GM19455 (cell line): ENCODE measurements around the gene MAP1LC3A.

ENCODE experiments used
- ATAC-seq: cut with Tn5 transposase; IDR thresholded peaks from one replicate; pipeline ENCODE4 v1.9.1; 2021; ENCODE audit not compliant: unreplicated experiment

The MAP1LC3A gene

DNA sequence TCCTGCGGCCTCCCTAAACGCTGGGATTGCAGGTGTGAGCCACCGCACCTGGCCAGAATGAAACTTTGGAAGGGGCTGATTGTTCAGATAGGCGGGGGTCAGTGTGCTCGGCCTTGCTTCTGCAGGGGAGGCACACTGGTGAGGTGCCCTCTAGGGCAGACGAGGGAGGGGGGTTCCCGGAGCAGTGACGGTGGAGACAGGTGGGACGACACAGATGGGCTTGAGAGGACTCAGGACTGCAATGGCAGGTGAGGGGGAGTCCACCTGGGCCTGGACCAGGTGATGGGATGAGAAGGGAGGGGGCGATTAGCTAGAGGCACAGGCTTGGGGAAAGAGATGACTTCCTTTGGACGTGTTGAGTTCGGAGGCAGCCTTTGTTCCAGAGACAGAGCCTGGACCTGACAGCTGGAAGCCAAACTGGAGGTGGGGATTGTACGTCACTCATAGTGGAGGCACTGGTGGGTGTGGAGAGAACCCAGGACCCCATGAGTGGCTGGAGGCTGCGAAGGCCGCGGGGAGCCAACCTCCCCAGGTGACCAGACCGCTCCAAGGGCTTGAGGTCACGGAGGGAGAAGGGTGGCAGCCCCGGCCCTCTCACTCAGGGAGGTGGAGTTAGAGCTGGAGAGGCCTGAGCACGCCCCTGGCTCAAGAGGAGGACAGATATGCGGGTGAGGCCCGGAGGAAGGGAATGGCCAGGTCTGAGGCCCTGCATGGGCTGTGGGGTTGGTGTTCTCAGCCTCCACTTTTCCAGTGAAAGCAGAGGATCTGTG lies 10.5 kb upstream of the MAP1LC3A start:
- no peak for ATAC-seq

GRCh38 chr20:34549291-34549928 lies 9.1 kb upstream of the MAP1LC3A start:
- no peak for ATAC-seq

DNA sequence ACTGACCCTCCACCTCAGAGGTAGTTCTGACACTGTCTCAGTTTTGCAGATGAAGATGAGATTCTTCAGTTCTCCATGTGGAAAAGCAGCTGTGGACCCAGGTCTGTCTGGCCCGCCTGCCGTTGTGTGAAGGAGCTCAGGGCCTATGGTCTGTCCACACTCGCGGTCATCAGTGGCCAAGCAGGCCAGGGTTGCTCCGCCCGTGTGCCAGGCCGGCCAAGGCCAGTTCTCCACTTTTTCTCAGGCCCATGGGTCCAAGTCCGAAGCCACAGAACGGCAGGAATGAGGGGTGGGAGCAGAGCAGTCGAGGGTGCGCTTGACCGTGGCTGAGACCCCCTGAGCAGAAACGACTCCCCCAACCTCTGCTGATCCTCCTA lies 8.6 kb upstream of the MAP1LC3A start:
- ATAC-seq = no peak

GRCh38 chr20:34552569-34552968 lies 5.9 kb upstream of the MAP1LC3A start:
- ATAC-seq = no peak

DNA sequence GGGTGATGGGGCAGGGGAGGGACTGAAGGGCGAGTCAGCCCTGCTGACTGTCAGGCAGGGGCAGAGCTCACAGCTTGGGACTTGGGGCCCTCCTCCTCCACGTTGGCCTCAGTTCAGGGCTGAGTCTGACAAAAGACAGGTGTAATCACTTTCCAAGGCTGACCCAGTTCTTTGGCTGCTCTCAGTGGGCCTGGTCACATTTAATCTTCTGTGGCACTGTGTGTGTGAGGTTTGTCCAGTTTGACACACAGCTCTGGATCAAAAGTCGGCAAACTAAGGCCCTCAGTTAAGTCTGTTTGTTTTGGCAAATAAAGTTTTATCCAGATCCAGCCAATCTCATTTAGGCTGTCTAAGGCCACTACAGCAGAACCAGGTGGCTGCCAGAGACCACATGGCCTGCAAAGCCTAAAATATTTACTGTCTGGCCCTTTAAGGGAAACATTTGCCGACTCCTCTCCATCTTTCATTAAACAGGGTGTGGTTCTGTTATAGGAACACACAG lies 5.1 kb upstream of the MAP1LC3A start:
- ATAC-seq = no peak

- ATAC-seq = no peak
Observed at GRCh38 chr20:34557936-34558319, 590 bp upstream of the MAP1LC3A start.

- no peak for ATAC-seq
Observed at GRCh38 chr20:34559311-34560140, 1.0 kb downstream of the MAP1LC3A start.

GRCh38 chr20:34560141-34560523 lies 1.6 kb downstream of the MAP1LC3A start:
- ATAC-seq = no peak

- ATAC-seq = no peak
Observed at GRCh38 chr20:34560614-34561013, 2.1 kb downstream of the MAP1LC3A start.

GRCh38 chr20:34561661-34562060 lies 3.1 kb downstream of the MAP1LC3A start:
- no peak for ATAC-seq

- ATAC-seq = no peak
Observed at GRCh38 chr20:34562641-34563040, 4.1 kb downstream of the MAP1LC3A start.

DNA sequence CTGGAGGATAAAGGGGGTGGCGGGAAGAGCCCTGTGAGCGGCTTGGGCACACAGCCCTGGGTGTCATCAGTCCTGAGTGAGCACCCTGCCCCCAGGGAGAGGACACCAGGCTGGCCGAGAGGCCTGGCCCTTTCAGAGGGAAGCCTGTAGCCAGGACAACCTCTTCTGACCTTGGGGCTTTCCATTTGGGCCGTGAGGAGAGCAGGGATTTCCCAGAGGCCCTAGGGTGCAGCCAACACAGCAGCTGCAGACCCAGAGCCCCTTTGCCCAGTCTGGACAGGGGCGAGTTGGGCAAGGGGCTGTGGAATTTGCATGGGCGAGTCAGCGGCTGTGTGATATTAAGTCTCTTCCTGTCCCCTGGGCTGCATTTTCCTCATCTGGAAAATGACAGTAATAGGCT lies 6.3 kb downstream of the MAP1LC3A start:
- ATAC-seq = no peak

- ATAC-seq = no peak
Observed at GRCh38 chr20:34566978-34567891, 8.7 kb downstream of the MAP1LC3A start.

GRCh38 chr20:34567892-34568865 lies 9.7 kb downstream of the MAP1LC3A start:
- ATAC-seq = no peak

- ATAC-seq = no peak
Observed at GRCh38 chr20:34569598-34569997, 11.1 kb downstream of the MAP1LC3A start.

DNA sequence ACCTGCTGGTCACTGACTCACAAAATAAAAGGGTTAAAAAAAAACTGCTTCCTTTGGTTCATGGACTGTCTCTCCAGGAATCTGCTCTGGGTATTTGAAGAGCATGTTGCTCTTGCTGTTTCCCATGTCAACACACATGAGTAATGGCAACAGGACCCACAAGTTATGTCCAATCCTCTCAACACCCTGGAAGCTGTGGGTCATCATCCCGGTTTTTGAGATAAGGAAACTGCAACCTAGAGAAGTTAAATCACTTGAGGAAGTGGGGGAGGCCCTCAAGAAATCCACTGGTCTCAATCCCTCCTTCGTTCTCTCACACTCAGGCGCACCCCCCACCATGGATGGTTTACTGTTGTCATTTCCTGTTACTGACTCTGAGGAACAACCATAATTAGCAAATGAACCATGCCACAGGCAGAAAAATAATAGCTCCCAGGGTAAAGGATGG lies 12.4 kb downstream of the MAP1LC3A start:
- no peak for ATAC-seq

DNA sequence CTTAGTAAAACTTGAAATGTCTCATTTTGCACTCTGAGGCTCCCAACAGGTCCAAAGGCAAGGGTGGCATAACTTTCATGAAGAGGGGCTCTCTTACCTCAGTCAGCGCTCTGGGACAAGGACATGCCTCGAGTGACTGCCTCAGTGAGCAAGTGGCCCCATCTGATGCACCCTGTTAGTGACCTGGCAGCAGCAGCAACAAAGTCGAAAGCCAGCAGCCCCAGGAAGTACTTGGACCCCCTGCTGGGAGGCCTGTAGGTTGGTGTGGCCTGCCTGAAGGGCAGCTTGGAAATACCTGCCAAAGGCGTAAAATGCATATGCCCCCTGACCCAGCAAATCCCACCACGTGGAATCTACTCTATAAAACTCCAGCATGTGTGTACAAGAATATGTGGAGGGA lies 13.2 kb downstream of the MAP1LC3A start:
- no peak for ATAC-seq

- ATAC-seq = no peak
Observed at GRCh38 chr20:34573541-34574300, 15.2 kb downstream of the MAP1LC3A start.

GRCh38 chr20:34574426-34574825 lies 15.9 kb downstream of the MAP1LC3A start:
- no peak for ATAC-seq
